ENCODE measurements around the gene DGUOK. TPM values are rescaled to one million over a fixed set of nuclear protein-coding genes. Genes with fewer than 3 reads are reported as not detected.
A peak's percentile ranks its signal among the peaks of the same experiment; 100 is the strongest.
"Not testable (repeated sequence)": the region's sequence is repeated elsewhere in the genome, so short reads cannot be mapped to it uniquely, and the experiment has no call there.

DGUOK gene
- total and polyA plus RNA-seq, 2 experiments from 2014 or later: 50.9 to 116 TPM

GRCh38 chr2:73937103-73937885 lies 10.6 kb downstream of the DGUOK start:
- Histone ChIP-seq H3K36me3 (ENCODE audit: low read depth) (no peaks in the 10 kb centered on the region), H3F3A (ENCODE audit: insufficient read depth) (peaks cover 64% of the 10 kb centered on the region), H3K4me2 (ENCODE audit: unreplicated experiment) (no peak overlapping the region), H3K9ac (no peak overlapping the region), H3K27ac (no peak overlapping the region), H3K4me3 (no peak overlapping the region), H3K9me3 (ENCODE audit: low read depth) (no peaks in the 10 kb centered on the region), H4K20me1 (ENCODE audit: insufficient read depth) (peaks cover 52% of the 10 kb centered on the region), H3K27me3 (replicated peaks; ENCODE audit: insufficient read depth) (no peaks in the 10 kb centered on the region), H3K9me2 (ENCODE audit: insufficient read depth) (no peaks in the 10 kb centered on the region), H3K79me2 (ENCODE audit: insufficient read depth) (peaks cover 89% of the 10 kb centered on the region), H2AFZ (no peak overlapping the region), H3K4me1 (ENCODE audit: insufficient read depth) (peaks cover 56% of the 10 kb centered on the region)
- DNase-seq: no peak
- 88 to 92% methylated on average over 4 of the region's 4 CpGs for WGBS, 2 experiments (ENCODE audit: low coverage in 1 of 2, low lambda C conversion rate in 2 of 2, missing lambda C conversion rate in 2 of 2)
- in situ Hi-C loops (cut with MboI): no loop called here
- no peak for TF ChIP-seq EZH2phosphoT487 (IDR thresholded peaks at IDR 0.05; ENCODE audit: insufficient read depth, low read depth)
- TF ChIP-seq EZH2 (IDR thresholded peaks at IDR 0.05; ENCODE audit: insufficient read depth, poor library complexity, severe bottlenecking): no peak

- peaks cover 58% of the 10 kb centered on the region for H3F3A ChIP-seq (ENCODE audit: insufficient read depth)
- no peak overlapping the region for H2AFZ ChIP-seq
- H3K9ac ChIP-seq: no peak overlapping the region
- peaks cover 48% of the 10 kb centered on the region for H4K20me1 ChIP-seq (ENCODE audit: insufficient read depth)
- no peak for TF ChIP-seq EZH2phosphoT487 (IDR thresholded peaks at IDR 0.05; ENCODE audit: insufficient read depth, low read depth)
- TF ChIP-seq EZH2 (IDR thresholded peaks at IDR 0.05; ENCODE audit: insufficient read depth, poor library complexity, severe bottlenecking): no peak
- peaks cover 87% of the 10 kb centered on the region for H3K79me2 ChIP-seq (ENCODE audit: insufficient read depth)
- no peaks in the 10 kb centered on the region for H3K36me3 ChIP-seq (ENCODE audit: low read depth)
- H3K9me3 ChIP-seq (ENCODE audit: low read depth): no peaks in the 10 kb centered on the region
- no peak overlapping the region for H3K4me3 ChIP-seq
- H3K4me2 ChIP-seq (ENCODE audit: unreplicated experiment): no peak overlapping the region
- H3K27me3 ChIP-seq (replicated peaks; ENCODE audit: insufficient read depth): no peaks in the 10 kb centered on the region
- in situ Hi-C loops (cut with MboI): no loop called here
- peaks cover 50% of the 10 kb centered on the region for H3K4me1 ChIP-seq (ENCODE audit: insufficient read depth)
- no peaks in the 10 kb centered on the region for H3K9me2 ChIP-seq (ENCODE audit: insufficient read depth)
- no peak overlapping the region for H3K27ac ChIP-seq
- DNase-seq: peak; percentile 42
These were observed 11.2 kb downstream of the DGUOK start for GRCh38 chr2:73937899-73938298.

- H3K9me2 ChIP-seq (ENCODE audit: insufficient read depth): no peaks in the 10 kb centered on the region
- H3K36me3 ChIP-seq (ENCODE audit: low read depth): no peaks in the 10 kb centered on the region
- in situ Hi-C loops (cut with MboI): no loop called here
- TF ChIP-seq EZH2phosphoT487 (IDR thresholded peaks at IDR 0.05; ENCODE audit: insufficient read depth, low read depth) (peak; percentile 100), EZH2 (IDR thresholded peaks at IDR 0.05; ENCODE audit: insufficient read depth, poor library complexity, severe bottlenecking) (no peak)
- H3F3A ChIP-seq (ENCODE audit: insufficient read depth): peaks cover 50% of the 10 kb centered on the region
- peak overlapping the region; percentile 8; the same call in 1 of the 2 replicates for H3K27ac ChIP-seq
- H3K4me1 ChIP-seq (ENCODE audit: insufficient read depth): peaks cover 46% of the 10 kb centered on the region
- H3K27me3 ChIP-seq (replicated peaks; ENCODE audit: insufficient read depth): no peaks in the 10 kb centered on the region
- H3K4me2 ChIP-seq (ENCODE audit: unreplicated experiment): no peak overlapping the region
- H3K4me3 ChIP-seq: no peak overlapping the region
- no peak overlapping the region for H3K9ac ChIP-seq
- H3K79me2 ChIP-seq (ENCODE audit: insufficient read depth): peaks cover 87% of the 10 kb centered on the region
- no peaks in the 10 kb centered on the region for H3K9me3 ChIP-seq (ENCODE audit: low read depth)
- DNase-seq: peak; percentile 80
- H2AFZ ChIP-seq: no peak overlapping the region
- 74 to 75% methylated on average over 5 of the region's 5 CpGs for WGBS, 2 experiments (ENCODE audit: low coverage in 1 of 2, low lambda C conversion rate in 2 of 2, missing lambda C conversion rate in 2 of 2)
- peaks cover 45% of the 10 kb centered on the region for H4K20me1 ChIP-seq (ENCODE audit: insufficient read depth)
These were observed 12.2 kb downstream of the DGUOK start for GRCh38 chr2:73938718-73939352.

GRCh38 chr2:73939419-73939818 lies 12.7 kb downstream of the DGUOK start:
- peaks cover 87% of the 10 kb centered on the region for H3K79me2 ChIP-seq (ENCODE audit: insufficient read depth)
- no peaks in the 10 kb centered on the region for H3K9me3 ChIP-seq (ENCODE audit: low read depth)
- TF ChIP-seq EZH2 (IDR thresholded peaks at IDR 0.05; ENCODE audit: insufficient read depth, poor library complexity, severe bottlenecking): no peak
- no peak; the same call in 1 of the 2 replicates for TF ChIP-seq EZH2phosphoT487 (IDR thresholded peaks at IDR 0.05; ENCODE audit: insufficient read depth, low read depth)

GRCh38 chr2:73940066-73940465 lies 13.4 kb downstream of the DGUOK start:
- peaks cover 87% of the 10 kb centered on the region for H3K79me2 ChIP-seq (ENCODE audit: insufficient read depth)
- 89 to 100% methylated on average over 1 of the region's 1 CpG for WGBS, 2 experiments (ENCODE audit: low coverage in 1 of 2, low lambda C conversion rate in 2 of 2, missing lambda C conversion rate in 2 of 2)
- H3K27ac ChIP-seq; H3K36me3 ChIP-seq (ENCODE audit: low read depth); H3K9ac ChIP-seq; H3K9me2 ChIP-seq (ENCODE audit: insufficient read depth); H3K4me3 ChIP-seq; in situ Hi-C loops (cut with MboI); H2AFZ ChIP-seq; H3K27me3 ChIP-seq (replicated peaks; ENCODE audit: insufficient read depth); H3K4me2 ChIP-seq (ENCODE audit: unreplicated experiment); DNase-seq; H3K9me3 ChIP-seq (ENCODE audit: low read depth): not testable (repeated sequence)
- peaks cover 44% of the 10 kb centered on the region for H3K4me1 ChIP-seq (ENCODE audit: insufficient read depth)
- peaks cover 56% of the 10 kb centered on the region for H4K20me1 ChIP-seq (ENCODE audit: insufficient read depth)
- peaks cover 50% of the 10 kb centered on the region for H3F3A ChIP-seq (ENCODE audit: insufficient read depth)

More at GRCh38 chr2:73939419-73939818, 12.7 kb downstream of the DGUOK start:
- no peaks in the 10 kb centered on the region for H3K36me3 ChIP-seq (ENCODE audit: low read depth)
- no peak overlapping the region for H2AFZ ChIP-seq
- peaks cover 50% of the 10 kb centered on the region for H3F3A ChIP-seq (ENCODE audit: insufficient read depth)
- no peak overlapping the region for H3K9ac ChIP-seq
- H3K27ac ChIP-seq: peak overlapping the region; percentile 8; the same call in 1 of the 2 replicates
- peak; percentile 80 for DNase-seq
- no peaks in the 10 kb centered on the region for H3K27me3 ChIP-seq (replicated peaks; ENCODE audit: insufficient read depth)
- no peaks in the 10 kb centered on the region for H3K9me2 ChIP-seq (ENCODE audit: insufficient read depth)
- H3K4me2 ChIP-seq (ENCODE audit: unreplicated experiment): no peak overlapping the region
- peaks cover 46% of the 10 kb centered on the region for H3K4me1 ChIP-seq (ENCODE audit: insufficient read depth)
- in situ Hi-C loops (cut with MboI): no loop called here
- H4K20me1 ChIP-seq (ENCODE audit: insufficient read depth): peaks cover 50% of the 10 kb centered on the region
- WGBS, 2 experiments (ENCODE audit: low coverage in 1 of 2, low lambda C conversion rate in 2 of 2, missing lambda C conversion rate in 2 of 2): 84 to 97% methylated on average over 2 of the region's 2 CpGs
- no peak overlapping the region for H3K4me3 ChIP-seq
